ENCODE measurements around the gene PGLYRP2.

- no peak for TF ChIP-seq CTCF (conservative IDR thresholded peaks at IDR 0.05 in 1 of 2, IDR thresholded peaks at IDR 0.05 in 1 of 2; ENCODE audit: low read depth in 1 of 2, low read length in 2 of 2)
- TF ChIP-seq EZH2 (IDR thresholded peaks at IDR 0.05; ENCODE audit: low read length, missing control alignments), result no peak
These were observed 48.4 kb upstream of the PGLYRP2 start for GRCh38 chr19:15527705-15528104.

All from fibroblast of lung (primary cell).